Adrenal gland (tissue), 12 donors: ENCODE measurements around the gene CARD9. TPM values are rescaled to one million over a fixed set of nuclear protein-coding genes. Genes with fewer than 3 reads are reported as not detected.

ENCODE experiments used
- DNase-seq, 7 donors: peaks; one replicate each; pipeline ENCODE4 v3.0.0-alpha.2; 2019 to 2020
- H3K27ac ChIP-seq, 5 donors: fragments of 200-600 bp; sonication (generic) in 4 of 5; 1 replicate in 3 of 5; 2 replicates in 2 of 5; pipeline versions ENCODE4 v1.5.1 to v1.8.0; 2016 to 2020; ENCODE audit warnings: mild to moderate bottlenecking in 1 of 5
- H3K27me3 ChIP-seq: fragments of 200-600 bp; 2 replicates; pipeline ENCODE4 v1.8.0; 2021
- H3K36me3 ChIP-seq, 2 donors: fragments of 200-600 bp; replicated peaks in 1 of 2; 1 replicate in 1 of 2; 2 replicates in 1 of 2; pipeline versions ENCODE4 v1.5.1 to v1.8.0; 2018 to 2022
- H3K4me1 ChIP-seq, 2 donors: fragments of 200-600 bp; replicated peaks in 1 of 2; 1 replicate in 1 of 2; 2 replicates in 1 of 2; pipeline versions ENCODE4 v1.5.1 to v1.8.0; 2018 to 2021
- H3K4me3 ChIP-seq, 4 donors: fragments of 200-600 bp; sonication (generic) in 3 of 4; one replicate each; pipeline ENCODE4 v1.5.1; 2016 to 2018
- H3K9me3 ChIP-seq, 3 donors: fragments of 200-600 bp; sonication (generic) in 1 of 3; replicated peaks in 1 of 3; 1 replicate in 2 of 3; 2 replicates in 1 of 3; pipeline versions ENCODE4 v1.5.1 to v1.8.0; 2016 to 2021
- CTCF ChIP-seq, 6 experiments: fragments of 450-650 bp in 4 of 6; fragments of 200-600 bp in 2 of 6; sonication (generic) in 1 of 6; IDR thresholded peaks; 1 replicate in 5 of 6; 2 replicates in 1 of 6; pipeline versions ENCODE4 v1.5.1 to v1.8.0; 2016 to 2021; ENCODE audit warnings: antibody characterized with exemption in 6 of 6, mild to moderate bottlenecking in 2 of 6, moderate library complexity in 1 of 6
- POLR2A ChIP-seq, 2 donors: fragments of 450-650 bp; IDR thresholded peaks; one replicate each; pipeline ENCODE4 v1.6.1; 2017; ENCODE audit warnings: antibody characterized with exemption in 2 of 2, mild to moderate bottlenecking in 2 of 2, moderate library complexity in 1 of 2
- WGBS, 4 donors: extraction: QIAGEN DNeasy Blood & Tissue Kit in 2 of 4; methylation state at CpG; one replicate each; pipeline versions ENCODE4 v1.1.5 to v1.1.7; 2013 to 2017; 5-methylcytosine and 5-hydroxymethylcytosine counted together
- intact Hi-C, 2 donors: fragments of 100-400 bp; cut with DNase I; formaldehyde crosslinking; loops; one replicate each; pipeline versions ENCODE4 v1.14.1 to v1.15.0; 2022 to 2023
- polyA plus RNA-seq, 3 donors: library from polyadenylated mRNA; stranded (reverse); fragments of 200-250 nt in 2 of 3; fragments of 350-450 nt in 1 of 3; fragmentation: Illumina TruSeq in 1 of 3; extraction: RNeasy Lipid Tissue Mini Kit (QIAGEN cat#74804) in 1 of 3; gene quantifications; one replicate each; pipeline ENCODE4 v1.2.3, GENCODE V29; 2013 to 2014
- total RNA-seq, 9 donors: library from RNA; depleted of rRNA in 4 of 9; stranded (reverse); fragments of >200 nt in 4 of 9; fragments of 120-200 nt in 1 of 9; fragmentation: NEBNext Ultra II Directional in 1 of 9; extraction: Animal tissue kit (Norgen Biotek cat#: 25700) in 1 of 9; gene quantifications; one replicate each; pipeline versions ENCODE4 v1.1.0 to v1.2.4, GENCODE V29; 2013 to 2023
- donor health status: healthy with polysubstance abuse.
- donor health status: Bipolar disorder and iron deficiency.
- donor health status: DM: yes; HTN: yes; CAD: no.
- donor health status: DM: no; HTN: no; CAD: no.
- donor health status: DM: no; HTN: no; CAD: no.
- donor health status: DM: yes; HTN: yes; CAD: no.

CARD9 gene
- total and polyA plus RNA-seq, 12 donors: 0.35 to 10.6 (median 4.0) TPM

GRCh38 chr9:136335296-136336155 lies 37.9 kb downstream of the CARD9 start:
- no peak for DNase-seq
- Histone ChIP-seq H3K27me3 (no peaks in the 10 kb centered on the region), H3K9me3 (no peaks in the 10 kb centered on the region), H3K36me3 (peaks cover 0 to 6% of the 10 kb centered on the region in 2 donors), H3K4me1 (no peaks in the 10 kb centered on the region), H3K27ac (no peak overlapping the region), H3K4me3 (no peak overlapping the region)
- intact Hi-C loops: loop anchor here (5.0 kb wide), 1 partner anchor 67 kb away; the partner anchor contains the start of gene SNAPC4 (in 2 of the 2)
- 54 to 80% (median 74%) methylated on average over 5 to 26 of the region's 26 CpGs for WGBS, 4 donors
- TF ChIP-seq CTCF (IDR thresholded peaks at IDR 0.05): no peak
- TF ChIP-seq POLR2A (IDR thresholded peaks at IDR 0.05): no peak

- peaks cover 0 to 6% of the 10 kb centered on the region in 2 donors for H3K36me3 ChIP-seq
- H3K4me1 ChIP-seq: no peaks in the 10 kb centered on the region
- no peak overlapping the region for H3K27ac ChIP-seq
- H3K4me3 ChIP-seq: no peak overlapping the region
- intact Hi-C loops: no loop called here
- WGBS, 4 donors: 93 to 97% (median 94%) methylated on average over 20 to 21 of the region's 21 CpGs
- H3K9me3 ChIP-seq: no peaks in the 10 kb centered on the region
- TF ChIP-seq CTCF (IDR thresholded peaks at IDR 0.05) (no peak), POLR2A (IDR thresholded peaks at IDR 0.05) (no peak)
- DNase-seq: no peak
- no peaks in the 10 kb centered on the region for H3K27me3 ChIP-seq
Observed at GRCh38 chr9:136334541-136334940, 38.9 kb downstream of the CARD9 start.

- no peak for DNase-seq
- intact Hi-C loops: no loop called here
- H3K27me3 ChIP-seq: no peaks in the 10 kb centered on the region
- H3K27ac ChIP-seq: no peak overlapping the region
- H3K9me3 ChIP-seq: no peaks in the 10 kb centered on the region
- peaks cover 0 to 9% of the 10 kb centered on the region in 2 donors for H3K4me1 ChIP-seq
- no peak overlapping the region for H3K4me3 ChIP-seq
- TF ChIP-seq POLR2A (IDR thresholded peaks at IDR 0.05) (no peak), CTCF (IDR thresholded peaks at IDR 0.05) (no peak)
- H3K36me3 ChIP-seq: peaks cover 0 to 6% of the 10 kb centered on the region in 2 donors
- WGBS, 4 donors: 91 to 100% (median 94%) methylated on average over 3 to 17 of the region's 17 CpGs
Observed at GRCh38 chr9:136333486-136333885, 40.0 kb downstream of the CARD9 start.

- Histone ChIP-seq H3K4me1 (peaks cover 1 to 14% of the 10 kb centered on the region in 2 donors), H3K36me3 (peaks cover 0 to 6% of the 10 kb centered on the region in 2 donors)
- 91 to 96% (median 93%) methylated on average over 3 to 12 of the region's 12 CpGs for WGBS, 4 donors
Observed at GRCh38 chr9:136333045-136333444, 40.4 kb downstream of the CARD9 start.

More at GRCh38 chr9:136333045-136333444, 40.4 kb downstream of the CARD9 start:
- Histone ChIP-seq H3K27me3 (no peaks in the 10 kb centered on the region), H3K27ac (no peak overlapping the region), H3K4me3 (no peak overlapping the region), H3K9me3 (no peaks in the 10 kb centered on the region)
- intact Hi-C loops: no loop called here
- no peak for DNase-seq
- TF ChIP-seq POLR2A (IDR thresholded peaks at IDR 0.05): no peak
- TF ChIP-seq CTCF (IDR thresholded peaks at IDR 0.05): no peak
